Memory B cell (primary cell): ENCODE data around the gene MTMR2.

Source experiments
- ATAC-seq: fragments of 150-1000 bp; cut with Tn5 transposase; 2 replicates; pipeline ENCODE4 v1.10.0; 2021; ENCODE audit warnings: low read depth, mild to moderate bottlenecking, moderate library complexity
- DNase-seq, 2 donors: peaks; one replicate each; pipeline ENCODE4 v3.0.0; 2022; ENCODE audit warnings: low spot score in 2 of 2
- H3K27ac Mint-ChIP-seq: one replicate; pipeline ENCODE4 v1.8.0; 2022; ENCODE audit warnings: mild to moderate bottlenecking, moderate library complexity, mixed read lengths
- H3K27me3 Mint-ChIP-seq: one replicate; pipeline ENCODE4 v1.8.0; 2022; ENCODE audit warnings: mixed read lengths
- H3K36me3 Mint-ChIP-seq: one replicate; pipeline ENCODE4 v1.8.0; 2022; ENCODE audit warnings: mild to moderate bottlenecking, mixed read lengths
- H3K4me1 Mint-ChIP-seq: one replicate; pipeline ENCODE4 v1.8.0; 2022; ENCODE audit warnings: mixed read lengths
- H3K4me3 Mint-ChIP-seq: one replicate; pipeline ENCODE4 v1.8.0; 2022; ENCODE audit warnings: mild to moderate bottlenecking, moderate library complexity, mixed read lengths
- H3K9me3 Mint-ChIP-seq: one replicate; pipeline ENCODE4 v1.8.0; 2022; ENCODE audit warnings: mixed read lengths

The MTMR2 gene

DNA sequence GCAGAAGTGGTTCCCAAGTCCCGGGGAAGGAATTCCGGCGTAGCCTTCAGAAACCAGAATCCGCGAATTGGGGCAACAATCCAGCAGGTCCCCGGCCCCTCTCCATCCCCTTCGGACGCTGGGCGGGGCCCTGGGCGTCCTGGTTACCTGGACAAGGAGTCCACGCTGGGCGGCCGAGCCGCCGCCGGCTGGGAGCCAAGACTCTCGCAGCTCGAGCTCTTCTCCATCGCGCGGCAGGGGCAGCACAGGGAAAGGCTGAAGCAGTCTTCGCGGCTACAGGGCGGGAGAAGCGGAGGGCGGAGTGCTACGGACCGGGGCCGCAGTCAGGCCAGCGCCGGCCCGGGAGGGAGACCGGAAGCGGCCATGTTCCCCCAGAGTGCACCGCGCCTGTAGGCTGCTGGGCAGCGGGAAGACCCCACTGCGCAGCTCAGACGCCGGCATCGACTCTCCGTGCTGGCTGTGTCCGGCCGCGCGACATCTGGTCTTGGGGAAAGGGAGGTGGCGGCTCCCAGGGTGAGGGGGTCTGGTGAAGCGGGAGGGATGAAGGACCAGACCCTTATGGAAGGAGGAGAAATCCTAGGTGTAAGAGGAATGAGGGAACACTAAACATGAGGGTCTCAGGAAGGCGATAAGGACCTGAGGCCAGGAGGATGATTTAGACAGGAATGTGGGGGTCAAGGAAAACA is at the start of gene MTMR2:
Gene MTMR2 (minus strand): TSS at position 380 of the 686 bp plus-strand sequence. CDS start 153 bp downstream, at position 227.
- Mint-ChIP-seq H3K4me3 (peak within 1 kb of the TSS; percentile 92), H3K27me3 (peaks cover 2% of the 10 kb centered on the region), H3K9me3 (peaks cover 3% of the 10 kb centered on the region), H3K36me3 (peaks cover 6% of the 10 kb centered on the region), H3K27ac (peak within 1 kb of the TSS; percentile 93), H3K4me1 (peaks cover 23% of the 10 kb centered on the region)
- DNase-seq (peak; percentile 18 to 37), ATAC-seq (peak; percentile 83)

DNA sequence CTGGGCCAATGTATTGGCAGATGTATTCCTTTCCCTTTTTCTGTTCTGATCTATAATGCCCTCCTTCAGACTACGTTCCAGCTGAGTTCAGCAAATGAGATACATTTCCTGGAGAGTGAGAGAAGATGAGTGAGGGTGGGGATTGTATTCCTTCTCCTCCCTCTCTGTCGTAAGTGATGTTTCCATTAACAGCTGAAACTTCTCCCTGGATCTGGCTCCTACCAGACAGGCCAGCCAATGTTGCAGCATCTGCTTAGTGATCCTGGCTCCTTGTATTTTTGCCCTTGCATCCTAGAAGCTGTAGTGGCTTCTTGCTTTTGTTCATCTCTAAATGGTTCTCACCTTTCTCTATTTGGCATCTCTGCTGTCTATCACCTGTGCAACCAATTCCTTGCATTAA is 48.2 kb upstream of the MTMR2 start:
- no peak overlapping the region for H3K27ac Mint-ChIP-seq
- H3K27me3 Mint-ChIP-seq = no peaks in the 10 kb centered on the region
- no peak for ATAC-seq
- no peak for DNase-seq
- no peak overlapping the region for H3K4me3 Mint-ChIP-seq
- no peaks in the 10 kb centered on the region for H3K4me1 Mint-ChIP-seq
- peaks cover 3% of the 10 kb centered on the region for H3K36me3 Mint-ChIP-seq
- H3K9me3 Mint-ChIP-seq = peaks cover 4% of the 10 kb centered on the region

DNA sequence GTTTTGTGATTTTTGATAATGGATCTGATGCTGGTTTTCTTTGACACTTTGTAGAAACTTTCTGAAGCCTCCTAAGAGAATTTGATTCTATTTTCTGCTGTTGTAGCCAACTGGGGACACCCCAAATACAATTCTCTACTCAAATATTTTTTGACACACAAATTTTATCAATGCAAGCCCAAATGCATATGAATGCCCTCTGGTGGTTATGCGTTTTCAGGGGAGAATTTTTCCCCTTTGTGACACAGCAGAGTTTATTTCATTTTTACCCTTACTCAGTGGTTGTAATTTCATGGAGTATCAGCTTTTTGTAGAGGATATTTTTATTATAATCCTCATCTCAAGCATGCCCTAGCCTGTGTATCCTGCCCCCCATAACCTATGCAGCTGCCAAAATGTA is 44.7 kb upstream of the MTMR2 start:
- DNase-seq (no peak), ATAC-seq (no peak)
- no peak overlapping the region for H3K4me3 Mint-ChIP-seq
- H3K27me3 Mint-ChIP-seq = no peaks in the 10 kb centered on the region
- H3K9me3 Mint-ChIP-seq = peaks cover 4% of the 10 kb centered on the region
- no peak overlapping the region for H3K27ac Mint-ChIP-seq
- H3K36me3 Mint-ChIP-seq = no peaks in the 10 kb centered on the region
- H3K4me1 Mint-ChIP-seq = no peaks in the 10 kb centered on the region

DNA sequence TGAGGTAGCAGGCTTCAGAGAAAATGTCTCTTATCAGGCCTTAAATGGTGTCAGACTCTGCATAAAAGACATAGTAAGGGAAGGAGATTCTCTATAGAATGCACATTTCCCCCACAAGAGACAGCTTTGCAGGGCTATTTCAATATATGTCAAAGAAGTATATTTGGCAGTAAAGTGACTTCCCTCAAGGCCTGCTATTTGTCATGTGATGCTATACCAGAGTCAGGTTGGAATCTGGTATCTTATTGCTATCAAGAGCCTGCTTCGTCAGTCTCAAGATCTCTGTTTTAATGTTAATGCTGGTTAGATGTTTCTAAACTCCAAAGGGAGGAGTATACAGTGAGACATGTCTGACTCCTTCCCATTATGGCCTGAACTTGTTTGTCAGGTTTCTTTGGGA is 40.4 kb upstream of the MTMR2 start:
- DNase-seq (no peak), ATAC-seq (no peak)
- Mint-ChIP-seq H3K27ac (no peak overlapping the region), H3K27me3 (no peaks in the 10 kb centered on the region), H3K4me1 (no peaks in the 10 kb centered on the region), H3K36me3 (no peaks in the 10 kb centered on the region), H3K9me3 (peaks cover 4% of the 10 kb centered on the region), H3K4me3 (no peak overlapping the region)

DNA sequence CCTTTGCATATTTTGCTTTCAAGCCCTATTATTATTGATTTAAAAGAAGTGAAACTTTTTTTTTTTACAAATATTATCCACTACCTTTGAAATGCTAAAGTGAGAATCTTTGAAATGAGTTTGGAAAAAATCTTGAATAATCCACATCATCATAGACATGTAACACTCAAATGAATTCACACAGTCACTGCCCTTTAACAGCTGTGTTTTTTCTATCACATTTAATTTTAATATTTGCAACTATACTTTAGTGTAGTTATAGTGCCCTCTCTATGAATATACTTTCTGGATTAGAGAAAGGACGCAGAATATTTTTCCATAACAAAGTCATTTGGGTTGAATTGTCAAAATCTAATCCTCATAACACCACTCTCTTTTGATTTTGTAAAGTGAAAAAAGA is 37.9 kb upstream of the MTMR2 start:
- no peaks in the 10 kb centered on the region for H3K27me3 Mint-ChIP-seq
- no peak for ATAC-seq

DNA sequence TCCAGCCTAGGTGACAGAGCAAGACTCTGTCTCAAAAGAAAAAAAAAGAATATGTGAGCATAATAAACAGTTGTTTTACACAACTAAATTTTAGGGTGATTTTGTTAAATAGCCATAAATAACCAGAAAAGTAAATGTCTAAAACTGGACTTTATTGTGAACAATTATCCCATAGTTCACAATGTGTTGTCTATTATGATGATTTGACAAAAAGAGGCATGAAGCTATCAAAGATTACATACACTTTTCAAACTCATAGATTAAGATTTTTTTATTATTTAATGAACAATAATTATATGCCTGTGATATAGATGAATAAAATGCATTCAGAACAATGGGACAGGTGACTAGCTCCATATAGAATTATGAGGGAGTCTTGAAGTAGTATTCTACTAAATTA is 27.0 kb upstream of the MTMR2 start:
- Mint-ChIP-seq H3K27me3 (peaks cover 4% of the 10 kb centered on the region), H3K9me3 (peaks cover 8% of the 10 kb centered on the region)

More for the DNA sequence above, 37.9 kb upstream of the MTMR2 start:
- Mint-ChIP-seq H3K27ac (no peak overlapping the region), H3K36me3 (no peaks in the 10 kb centered on the region), H3K9me3 (no peaks in the 10 kb centered on the region), H3K4me3 (no peak overlapping the region), H3K4me1 (no peaks in the 10 kb centered on the region)
- no peak for DNase-seq

DNA sequence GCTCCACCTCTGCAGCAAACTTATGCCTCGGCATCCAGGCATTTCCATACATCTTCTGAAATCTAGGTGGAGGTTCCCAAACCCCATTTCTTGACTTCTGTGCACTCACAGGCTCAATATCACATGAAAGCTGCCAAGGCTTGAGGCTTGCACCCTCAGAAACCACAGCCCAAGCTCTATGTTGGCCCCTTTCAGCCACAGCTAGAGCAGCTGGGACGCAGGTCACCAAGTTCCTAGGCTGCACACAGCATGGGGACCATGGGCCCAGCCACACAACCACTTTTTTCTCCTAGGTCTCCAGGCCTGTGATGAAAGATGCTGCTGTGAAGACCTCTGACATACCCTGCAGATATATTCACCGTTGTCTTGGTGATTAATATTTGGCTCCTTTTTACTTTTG is 24.7 kb upstream of the MTMR2 start:
- Mint-ChIP-seq H3K27me3 (peaks cover 4% of the 10 kb centered on the region), H3K4me1 (no peaks in the 10 kb centered on the region), H3K4me3 (no peak overlapping the region), H3K9me3 (peaks cover 14% of the 10 kb centered on the region), H3K27ac (no peak overlapping the region), H3K36me3 (peaks cover 14% of the 10 kb centered on the region)
- DNase-seq (no peak), ATAC-seq (no peak)

More for the DNA sequence above, 27.0 kb upstream of the MTMR2 start:
- DNase-seq = no peak
- H3K27ac Mint-ChIP-seq = no peak overlapping the region
- no peaks in the 10 kb centered on the region for H3K4me1 Mint-ChIP-seq
- no peak for ATAC-seq
- H3K36me3 Mint-ChIP-seq = peaks cover 6% of the 10 kb centered on the region
- no peak overlapping the region for H3K4me3 Mint-ChIP-seq

DNA sequence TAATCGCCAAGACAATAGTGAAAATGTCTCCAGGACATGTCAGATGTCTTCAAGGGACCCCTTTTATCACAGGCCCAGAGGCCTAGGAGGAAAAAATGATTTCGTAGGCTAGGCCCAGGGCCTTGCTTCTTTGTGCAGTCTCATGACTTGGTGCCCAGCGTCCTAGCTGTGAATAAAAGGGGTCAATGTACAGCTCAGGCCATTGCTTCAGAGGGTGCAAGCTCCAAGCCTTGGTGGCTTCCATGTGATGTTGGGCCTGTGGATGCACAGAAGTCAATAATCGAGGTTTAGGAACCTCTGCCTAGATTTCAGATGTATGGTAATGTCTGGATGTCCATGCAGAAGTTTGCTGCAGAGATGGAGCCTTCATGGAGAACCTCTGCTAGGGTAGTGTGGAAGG is 20.7 kb upstream of the MTMR2 start:
- H3K9me3 Mint-ChIP-seq = peaks cover 14% of the 10 kb centered on the region
- H3K4me1 Mint-ChIP-seq = no peaks in the 10 kb centered on the region
- no peak overlapping the region for H3K27ac Mint-ChIP-seq
- no peak overlapping the region for H3K4me3 Mint-ChIP-seq
- DNase-seq (no peak), ATAC-seq (no peak)
- peaks cover 14% of the 10 kb centered on the region for H3K36me3 Mint-ChIP-seq
- H3K27me3 Mint-ChIP-seq = peaks cover 4% of the 10 kb centered on the region

DNA sequence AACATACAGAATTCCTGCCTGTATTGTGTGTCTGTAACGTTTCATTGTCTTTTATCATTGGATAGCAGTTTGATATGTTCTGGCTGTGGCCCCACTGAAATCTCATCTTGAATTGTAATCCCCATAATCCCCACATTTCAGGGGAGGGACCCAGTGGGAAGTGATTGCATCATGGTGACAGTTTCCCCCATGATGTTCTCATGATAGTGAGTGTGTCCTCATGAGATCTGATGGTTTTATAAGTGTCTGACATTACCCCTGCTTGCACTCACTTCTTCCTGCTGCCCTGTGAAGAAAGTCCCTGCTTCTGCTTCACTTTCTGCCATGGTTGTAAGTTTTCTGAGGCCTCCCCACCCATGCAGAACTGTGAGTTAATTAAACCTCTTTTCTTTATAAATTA is 19.6 kb upstream of the MTMR2 start:
- ATAC-seq (no peak), DNase-seq (no peak)
- peaks cover 9% of the 10 kb centered on the region for H3K9me3 Mint-ChIP-seq
- no peak overlapping the region for H3K4me3 Mint-ChIP-seq
- no peaks in the 10 kb centered on the region for H3K4me1 Mint-ChIP-seq
- H3K36me3 Mint-ChIP-seq = peaks cover 10% of the 10 kb centered on the region
- H3K27me3 Mint-ChIP-seq = no peaks in the 10 kb centered on the region
- H3K27ac Mint-ChIP-seq = no peak overlapping the region

DNA sequence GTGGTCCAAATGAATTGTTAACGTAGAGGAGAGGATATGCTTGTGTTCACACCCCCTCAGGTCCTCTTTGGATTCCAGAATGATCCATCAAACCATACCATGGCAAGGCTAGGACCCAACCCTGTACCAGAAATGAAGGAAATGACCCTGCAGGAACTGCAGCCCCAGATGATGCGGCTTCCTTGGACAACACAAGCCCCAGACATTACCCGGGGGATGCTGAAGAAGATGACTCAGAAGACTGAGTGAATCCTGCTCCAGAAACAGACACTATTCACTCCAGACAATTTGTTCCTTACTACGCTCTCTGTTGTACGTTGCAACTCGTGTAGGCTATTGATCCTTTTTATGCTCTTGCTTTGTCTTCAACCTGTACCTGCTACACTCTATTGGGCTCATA is 15.2 kb upstream of the MTMR2 start:
- DNase-seq = no peak
- H3K27ac Mint-ChIP-seq = no peak overlapping the region
- H3K4me3 Mint-ChIP-seq = no peak overlapping the region
- no peaks in the 10 kb centered on the region for H3K4me1 Mint-ChIP-seq
- no peaks in the 10 kb centered on the region for H3K27me3 Mint-ChIP-seq
- ATAC-seq = no peak
- peaks cover 3% of the 10 kb centered on the region for H3K36me3 Mint-ChIP-seq
- peaks cover 8% of the 10 kb centered on the region for H3K9me3 Mint-ChIP-seq

DNA sequence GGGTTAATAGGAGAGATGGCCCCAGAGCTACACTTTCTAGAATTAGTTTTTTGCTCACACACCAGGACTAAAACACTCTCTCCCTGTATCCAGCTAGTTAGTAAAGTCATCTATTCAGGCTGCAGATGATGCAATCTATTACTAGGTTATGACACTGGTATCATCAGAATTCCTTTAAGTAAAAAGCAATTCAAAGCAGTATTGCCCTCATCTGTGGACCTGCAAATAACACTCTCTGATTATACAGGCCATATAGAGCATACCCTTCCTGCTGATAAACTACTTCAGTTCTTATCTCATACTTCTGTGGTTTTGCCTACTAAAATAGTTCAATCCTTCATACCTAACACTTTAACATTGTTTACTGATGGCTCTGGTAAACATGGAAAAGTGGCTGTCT is 13.5 kb upstream of the MTMR2 start:
- Mint-ChIP-seq H3K27ac (no peak overlapping the region), H3K9me3 (peaks cover 8% of the 10 kb centered on the region), H3K36me3 (no peaks in the 10 kb centered on the region), H3K27me3 (no peaks in the 10 kb centered on the region), H3K4me3 (no peak overlapping the region), H3K4me1 (no peaks in the 10 kb centered on the region)
- no peak for ATAC-seq
- no peak for DNase-seq

DNA sequence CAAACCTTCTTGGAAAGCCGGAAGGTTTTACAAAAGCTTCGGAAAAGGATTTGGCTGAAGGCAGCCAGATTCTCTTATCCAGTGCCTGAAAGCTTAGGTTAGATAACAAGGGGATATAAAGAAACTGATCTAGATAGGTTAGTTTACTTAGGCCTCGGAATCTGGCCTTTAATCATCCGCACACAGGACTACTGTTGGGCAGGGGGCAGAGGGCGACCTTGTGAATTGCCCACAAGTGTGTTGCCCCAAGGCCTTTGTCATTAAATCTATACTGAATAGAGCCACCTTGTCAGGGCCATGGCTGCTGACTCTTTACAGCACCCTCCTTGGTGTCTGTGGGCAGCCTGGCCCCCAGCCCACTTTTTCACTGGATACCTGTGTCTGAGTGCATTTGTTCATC is 9.7 kb upstream of the MTMR2 start:
- Mint-ChIP-seq H3K27ac (no peak overlapping the region), H3K27me3 (peaks cover 1% of the 10 kb centered on the region), H3K9me3 (peaks cover 14% of the 10 kb centered on the region), H3K4me3 (no peak overlapping the region), H3K36me3 (peaks cover 4% of the 10 kb centered on the region), H3K4me1 (no peaks in the 10 kb centered on the region)
- DNase-seq (no peak), ATAC-seq (no peak)

DNA sequence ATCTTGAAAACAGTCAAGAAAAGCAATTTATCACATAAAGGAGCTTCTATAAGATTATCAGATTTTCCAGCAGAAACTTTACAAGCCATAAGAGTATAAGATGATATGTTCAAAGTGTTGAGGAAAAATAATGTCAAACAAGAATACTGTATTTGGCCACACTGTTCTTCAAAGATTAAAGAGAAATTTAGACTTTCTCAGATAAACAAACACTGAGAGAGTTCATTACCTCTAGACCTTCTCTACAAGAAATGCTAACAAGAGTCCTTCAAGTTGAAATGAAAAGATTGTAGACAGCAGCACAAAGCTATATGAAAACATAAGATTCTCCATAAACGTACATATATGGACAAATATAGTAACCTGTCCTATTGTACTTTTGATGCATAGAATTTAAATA is 8.0 kb upstream of the MTMR2 start:
- Mint-ChIP-seq H3K27me3 (peaks cover 3% of the 10 kb centered on the region), H3K4me1 (no peaks in the 10 kb centered on the region), H3K27ac (no peak overlapping the region), H3K9me3 (peaks cover 13% of the 10 kb centered on the region), H3K4me3 (no peak overlapping the region), H3K36me3 (peaks cover 5% of the 10 kb centered on the region)
- no peak for DNase-seq
- ATAC-seq = no peak

DNA sequence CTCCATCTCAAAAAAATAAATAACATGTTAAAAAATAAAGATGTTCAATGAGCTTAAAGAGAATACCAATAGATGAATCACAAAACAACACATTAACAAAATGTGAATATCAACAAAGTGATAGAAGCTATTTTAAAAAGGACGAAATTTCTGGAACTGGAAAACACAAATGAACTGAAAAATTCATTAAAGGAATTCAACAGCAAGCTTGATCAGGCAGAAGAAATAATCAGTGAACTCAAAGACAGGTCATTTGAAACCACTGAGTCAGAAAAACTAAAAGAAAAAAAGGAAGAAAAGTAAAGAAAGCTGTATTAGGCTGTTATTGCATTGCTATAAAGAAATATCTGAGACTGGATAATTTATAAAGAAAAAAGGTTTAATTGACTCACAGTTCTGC is 7.0 kb upstream of the MTMR2 start:
- no peak overlapping the region for H3K4me3 Mint-ChIP-seq
- H3K36me3 Mint-ChIP-seq = peaks cover 5% of the 10 kb centered on the region
- H3K27ac Mint-ChIP-seq = no peak overlapping the region
- ATAC-seq = no peak
- H3K9me3 Mint-ChIP-seq = peaks cover 13% of the 10 kb centered on the region
- H3K27me3 Mint-ChIP-seq = peaks cover 3% of the 10 kb centered on the region
- DNase-seq = no peak
- H3K4me1 Mint-ChIP-seq = no peaks in the 10 kb centered on the region

DNA sequence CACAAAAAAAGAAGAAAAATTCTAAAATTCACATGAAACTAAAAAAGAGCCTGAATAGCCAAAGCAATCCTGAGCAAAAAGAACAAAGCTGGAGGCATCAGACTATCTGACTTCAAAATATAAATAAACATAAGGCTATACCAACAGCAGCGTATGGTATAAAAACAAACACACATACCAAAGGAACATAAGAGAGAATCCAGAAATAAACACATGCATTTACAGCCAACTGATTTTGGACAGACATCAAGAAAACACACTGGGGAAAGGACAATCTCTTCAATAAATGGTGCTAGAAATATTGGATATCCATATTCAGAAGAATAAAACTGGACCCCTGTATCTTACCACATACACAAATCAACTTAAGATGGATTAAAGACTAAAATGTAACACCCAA is 2.8 kb upstream of the MTMR2 start:
- no peak for ATAC-seq
- Mint-ChIP-seq H3K27me3 (peaks cover 3% of the 10 kb centered on the region), H3K4me3 (no peak overlapping the region), H3K4me1 (peaks cover 19% of the 10 kb centered on the region), H3K36me3 (peaks cover 8% of the 10 kb centered on the region), H3K27ac (no peak overlapping the region), H3K9me3 (peaks cover 7% of the 10 kb centered on the region)
- DNase-seq = no peak
